ENCODE data around the gene KSR2.

DNA sequence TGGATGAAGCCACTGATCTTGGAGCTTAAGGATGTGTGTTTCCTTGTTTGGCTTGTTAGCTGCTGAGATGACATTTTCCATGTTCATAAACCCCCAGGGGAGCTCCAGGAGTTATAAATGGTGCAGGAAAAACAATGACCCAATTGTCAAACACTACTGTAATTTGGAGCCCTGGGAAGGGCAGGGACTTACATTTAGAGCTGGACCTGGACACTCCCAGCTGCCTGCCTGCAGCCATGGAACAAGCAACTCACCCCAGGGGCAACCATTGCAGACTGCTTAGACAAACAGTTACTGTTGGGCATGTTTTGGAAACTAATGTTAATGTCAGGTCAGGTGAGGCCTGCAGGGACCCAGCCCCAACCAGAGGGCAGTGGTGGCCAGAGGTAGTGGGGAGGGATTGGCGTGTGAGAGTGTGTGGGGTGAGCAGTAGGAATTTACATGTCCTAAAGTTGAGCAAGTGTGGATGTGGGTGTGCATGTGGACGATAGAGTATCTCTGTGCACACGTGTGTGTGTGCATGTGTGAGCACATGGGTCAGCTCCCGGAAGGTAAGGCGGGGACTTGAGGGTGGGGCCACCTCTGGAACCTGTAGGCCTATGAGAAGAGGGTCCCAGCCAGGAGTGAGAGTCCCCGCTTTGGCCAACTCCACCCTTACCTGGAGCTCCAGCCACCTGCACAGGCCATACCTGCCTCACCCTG, 521.0 kb downstream of the KSR2 start:
- TF ChIP-seq TAF1 (IDR thresholded peaks at IDR 0.05; ENCODE audit: borderline replicate concordance, low read depth, low read length): no peak
- TF ChIP-seq POLR2AphosphoS5 (IDR thresholded peaks at IDR 0.05; ENCODE audit: low read depth, low read length): no peak

All from GM12892 (cell line).